ENCODE results near the gene MIPEP.

The MIPEP gene

DNA sequence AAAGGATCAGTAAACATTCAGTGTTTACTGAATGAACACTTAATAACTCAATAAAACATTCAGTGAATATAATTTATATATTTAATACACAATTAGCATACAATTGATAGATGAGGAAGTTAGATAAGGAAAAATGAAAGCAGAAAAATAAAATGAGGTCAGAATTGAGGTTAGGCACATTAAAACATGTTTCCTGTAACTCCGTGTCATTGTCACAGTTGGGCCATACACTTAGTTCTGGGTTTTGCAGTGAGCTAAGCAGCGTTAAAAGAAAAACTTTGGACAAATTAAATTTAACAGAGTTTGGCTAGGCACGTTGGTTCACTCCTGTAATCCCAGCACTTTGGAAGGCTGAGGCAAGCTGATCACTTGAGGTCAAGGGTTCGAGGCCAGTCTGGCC is 71.4 kb downstream of the MIPEP start:
- H3K4me3 ChIP-seq (ENCODE audit: low read depth in 1 of 5, low read length in 5 of 5), result no peak overlapping the region
- no peaks in the 10 kb centered on the region for H3K27me3 ChIP-seq (ENCODE audit: control insufficient read depth in 5 of 5, insufficient read depth in 4 of 5, low read length in 5 of 5)
- peaks cover 0 to 15% (median 3%) of the 10 kb centered on the region in 5 donors for H3K36me3 ChIP-seq (ENCODE audit: control insufficient read depth in 5 of 5, insufficient read depth in 5 of 5, low read length in 5 of 5)
- no peak overlapping the region for H3K9ac ChIP-seq (ENCODE audit: low read length in 5 of 5)
- H3K27ac ChIP-seq (ENCODE audit: low read depth, low read length), result no peak overlapping the region
- H3K4me1 ChIP-seq (ENCODE audit: control insufficient read depth in 5 of 5, insufficient read depth in 5 of 5, low read length in 5 of 5), result peaks cover 0 to 4% (median 0%) of the 10 kb centered on the region in 5 donors
- no peaks in the 10 kb centered on the region for H3K9me3 ChIP-seq (ENCODE audit: control insufficient read depth in 5 of 5, low read length in 5 of 5)

GRCh38 chr13:23817136-23817535 is 72.1 kb downstream of the MIPEP start:
- Histone ChIP-seq H3K9me3 (ENCODE audit: control insufficient read depth in 5 of 5, low read length in 5 of 5) (no peaks in the 10 kb centered on the region), H3K27ac (ENCODE audit: low read depth, low read length) (no peak overlapping the region), H3K4me3 (ENCODE audit: low read depth in 1 of 5, low read length in 5 of 5) (no peak overlapping the region), H3K4me1 (ENCODE audit: control insufficient read depth in 5 of 5, insufficient read depth in 5 of 5, low read length in 5 of 5) (no peaks in the 10 kb centered on the region), H3K36me3 (ENCODE audit: control insufficient read depth in 5 of 5, insufficient read depth in 5 of 5, low read length in 5 of 5) (peaks cover 0 to 15% (median 3%) of the 10 kb centered on the region in 5 donors), H3K27me3 (ENCODE audit: control insufficient read depth in 5 of 5, insufficient read depth in 4 of 5, low read length in 5 of 5) (no peaks in the 10 kb centered on the region), H3K9ac (ENCODE audit: low read length in 5 of 5) (no peak overlapping the region)

DNA sequence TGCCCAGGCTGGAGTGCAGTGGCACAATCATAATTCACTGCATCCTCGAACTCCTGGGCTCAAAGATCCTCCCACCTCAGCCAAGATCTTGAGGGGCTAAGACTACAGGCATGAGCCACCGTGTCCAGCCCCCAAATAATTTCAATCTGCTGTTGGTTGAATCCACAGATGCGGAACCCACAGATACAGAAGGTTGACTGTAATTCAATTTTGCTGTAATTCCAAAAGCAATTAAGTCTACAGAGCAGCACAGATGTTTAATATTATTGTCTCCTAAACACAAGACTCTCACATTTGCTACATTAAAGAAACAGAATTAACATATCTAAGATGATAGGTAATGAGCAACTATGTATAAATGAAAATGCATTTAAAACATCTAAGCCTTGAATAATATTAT is 75.6 kb downstream of the MIPEP start:
- Histone ChIP-seq H3K4me3 (ENCODE audit: low read depth in 1 of 5, low read length in 5 of 5) (no peak overlapping the region), H3K9me3 (ENCODE audit: control insufficient read depth in 5 of 5, low read length in 5 of 5) (no peaks in the 10 kb centered on the region), H3K9ac (ENCODE audit: low read length in 5 of 5) (no peak overlapping the region), H3K27me3 (ENCODE audit: control insufficient read depth in 5 of 5, insufficient read depth in 4 of 5, low read length in 5 of 5) (no peaks in the 10 kb centered on the region), H3K27ac (ENCODE audit: low read depth, low read length) (no peak overlapping the region), H3K36me3 (ENCODE audit: control insufficient read depth in 5 of 5, insufficient read depth in 5 of 5, low read length in 5 of 5) (peaks cover 0 to 7% (median 2%) of the 10 kb centered on the region in 5 donors), H3K4me1 (ENCODE audit: control insufficient read depth in 5 of 5, insufficient read depth in 5 of 5, low read length in 5 of 5) (no peaks in the 10 kb centered on the region)

GRCh38 chr13:23811366-23812062 is 77.7 kb downstream of the MIPEP start:
- Histone ChIP-seq H3K9ac (ENCODE audit: low read length in 5 of 5) (no peak overlapping the region), H3K36me3 (ENCODE audit: control insufficient read depth in 5 of 5, insufficient read depth in 5 of 5, low read length in 5 of 5) (peaks cover 0 to 3% (median 0%) of the 10 kb centered on the region in 5 donors), H3K4me1 (ENCODE audit: control insufficient read depth in 5 of 5, insufficient read depth in 5 of 5, low read length in 5 of 5) (no peaks in the 10 kb centered on the region), H3K27me3 (ENCODE audit: control insufficient read depth in 5 of 5, insufficient read depth in 4 of 5, low read length in 5 of 5) (no peaks in the 10 kb centered on the region), H3K4me3 (ENCODE audit: low read depth in 1 of 5, low read length in 5 of 5) (no peak overlapping the region), H3K27ac (ENCODE audit: low read depth, low read length) (no peak overlapping the region), H3K9me3 (ENCODE audit: control insufficient read depth in 5 of 5, low read length in 5 of 5) (no peaks in the 10 kb centered on the region)

DNA sequence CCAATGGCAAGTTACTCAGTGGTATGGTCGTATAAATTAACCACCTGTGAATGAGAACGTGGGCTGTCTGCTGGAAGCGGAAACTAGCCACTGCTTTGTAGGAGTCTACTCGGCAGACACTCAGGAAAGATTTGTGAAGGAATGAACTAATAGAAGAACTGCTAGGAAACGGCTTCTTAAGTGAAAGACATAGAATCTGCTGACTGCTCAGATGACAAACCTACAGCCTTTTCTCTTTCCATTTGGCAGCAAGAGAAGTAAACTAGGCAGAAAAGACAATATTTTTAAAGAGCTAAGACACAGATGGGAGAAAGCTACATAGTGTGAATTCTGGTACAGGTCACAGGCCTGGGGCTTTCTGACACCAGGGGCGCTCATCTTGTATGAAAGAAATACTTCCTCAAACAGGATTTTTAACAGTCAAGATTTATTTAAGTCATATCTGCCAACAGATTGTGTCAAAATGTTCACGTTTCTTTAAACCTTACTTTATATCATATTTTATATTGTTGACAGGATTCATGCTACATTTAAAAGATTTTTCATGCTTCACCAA is 78.4 kb downstream of the MIPEP start:
- Histone ChIP-seq H3K4me1 (ENCODE audit: control insufficient read depth in 5 of 5, insufficient read depth in 5 of 5, low read length in 5 of 5) (no peaks in the 10 kb centered on the region), H3K27ac (ENCODE audit: low read depth, low read length) (no peak overlapping the region), H3K27me3 (ENCODE audit: control insufficient read depth in 5 of 5, insufficient read depth in 4 of 5, low read length in 5 of 5) (no peaks in the 10 kb centered on the region), H3K36me3 (ENCODE audit: control insufficient read depth in 5 of 5, insufficient read depth in 5 of 5, low read length in 5 of 5) (peaks cover 0 to 5% (median 3%) of the 10 kb centered on the region in 5 donors), H3K9ac (ENCODE audit: low read length in 5 of 5) (no peak overlapping the region), H3K9me3 (ENCODE audit: control insufficient read depth in 5 of 5, low read length in 5 of 5) (no peaks in the 10 kb centered on the region), H3K4me3 (ENCODE audit: low read depth in 1 of 5, low read length in 5 of 5) (no peak overlapping the region)

- Histone ChIP-seq H3K27ac (ENCODE audit: low read depth, low read length) (no peak overlapping the region), H3K4me1 (ENCODE audit: control insufficient read depth in 5 of 5, insufficient read depth in 5 of 5, low read length in 5 of 5) (no peaks in the 10 kb centered on the region), H3K27me3 (ENCODE audit: control insufficient read depth in 5 of 5, insufficient read depth in 4 of 5, low read length in 5 of 5) (no peaks in the 10 kb centered on the region), H3K9me3 (ENCODE audit: control insufficient read depth in 5 of 5, low read length in 5 of 5) (no peaks in the 10 kb centered on the region), H3K4me3 (ENCODE audit: low read depth in 1 of 5, low read length in 5 of 5) (no peak overlapping the region), H3K36me3 (ENCODE audit: control insufficient read depth in 5 of 5, insufficient read depth in 5 of 5, low read length in 5 of 5) (peaks cover 0 to 21% (median 9%) of the 10 kb centered on the region in 5 donors), H3K9ac (ENCODE audit: low read length in 5 of 5) (no peak overlapping the region)
Measured at GRCh38 chr13:23808803-23809202, 80.4 kb downstream of the MIPEP start.

DNA sequence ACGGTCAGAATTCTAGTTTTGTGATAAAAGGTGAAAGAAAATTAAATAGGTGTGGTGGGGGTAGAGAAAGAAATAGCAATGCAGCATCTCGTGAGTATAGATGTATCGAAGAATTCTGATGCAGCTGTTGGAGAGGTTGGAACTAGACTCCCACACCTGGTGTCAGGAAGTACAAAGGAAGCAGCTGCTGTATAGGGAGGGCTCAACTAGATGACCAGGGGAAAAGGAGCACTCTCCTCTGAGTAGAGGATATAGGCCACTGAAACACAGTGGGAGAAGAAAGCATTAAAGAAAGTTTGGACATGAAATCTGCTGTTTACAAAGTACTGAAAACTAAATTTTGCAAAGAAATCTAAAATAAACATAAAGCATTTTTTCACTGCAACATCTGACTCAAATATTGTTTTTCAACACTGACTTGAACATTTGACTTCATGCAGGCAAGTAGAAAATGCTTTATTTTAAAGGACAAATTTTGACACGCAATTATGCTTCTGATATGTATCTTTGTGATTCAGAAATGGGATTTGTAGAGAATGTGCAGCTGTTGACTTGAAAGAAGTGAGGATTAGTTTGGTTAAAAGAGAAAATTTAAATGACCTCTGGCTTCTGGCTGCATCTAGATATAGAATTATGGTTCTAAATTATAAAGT is 82.2 kb downstream of the MIPEP start:
- Histone ChIP-seq H3K27ac (ENCODE audit: low read depth, low read length) (no peak overlapping the region), H3K4me1 (ENCODE audit: control insufficient read depth in 5 of 5, insufficient read depth in 5 of 5, low read length in 5 of 5) (no peaks in the 10 kb centered on the region), H3K27me3 (ENCODE audit: control insufficient read depth in 5 of 5, insufficient read depth in 4 of 5, low read length in 5 of 5) (no peaks in the 10 kb centered on the region), H3K36me3 (ENCODE audit: control insufficient read depth in 5 of 5, insufficient read depth in 5 of 5, low read length in 5 of 5) (peaks cover 0 to 26% (median 9%) of the 10 kb centered on the region in 5 donors), H3K9me3 (ENCODE audit: control insufficient read depth in 5 of 5, low read length in 5 of 5) (no peaks in the 10 kb centered on the region), H3K4me3 (ENCODE audit: low read depth in 1 of 5, low read length in 5 of 5) (no peak overlapping the region), H3K9ac (ENCODE audit: low read length in 5 of 5) (no peak overlapping the region)

DNA sequence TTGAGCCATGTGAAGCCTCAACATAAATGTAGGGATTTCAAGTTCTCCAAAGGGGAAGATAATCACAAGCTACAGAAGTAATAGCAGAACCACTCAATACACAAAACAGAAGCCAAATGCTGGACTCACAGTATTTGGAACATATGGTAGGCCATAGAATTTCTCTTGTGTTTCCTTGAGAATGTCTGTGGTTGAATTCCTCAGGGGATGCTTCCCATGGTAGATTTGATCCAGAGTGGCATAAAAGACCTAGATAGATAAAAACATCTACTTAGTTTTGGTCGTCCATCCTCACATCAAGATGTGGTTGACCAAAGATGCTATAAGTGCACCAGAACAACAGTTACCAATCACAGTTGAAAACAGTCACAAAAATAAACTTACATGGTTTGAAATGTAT is 83.4 kb downstream of the MIPEP start:
- H3K27ac ChIP-seq (ENCODE audit: low read depth, low read length), result no peak overlapping the region
- no peaks in the 10 kb centered on the region for H3K9me3 ChIP-seq (ENCODE audit: control insufficient read depth in 5 of 5, low read length in 5 of 5)
- H3K4me3 ChIP-seq (ENCODE audit: low read depth in 1 of 5, low read length in 5 of 5), result no peak overlapping the region
- H3K4me1 ChIP-seq (ENCODE audit: control insufficient read depth in 5 of 5, insufficient read depth in 5 of 5, low read length in 5 of 5), result no peaks in the 10 kb centered on the region
- peaks cover 0 to 26% (median 9%) of the 10 kb centered on the region in 5 donors for H3K36me3 ChIP-seq (ENCODE audit: control insufficient read depth in 5 of 5, insufficient read depth in 5 of 5, low read length in 5 of 5)
- H3K27me3 ChIP-seq (ENCODE audit: control insufficient read depth in 5 of 5, insufficient read depth in 4 of 5, low read length in 5 of 5), result no peaks in the 10 kb centered on the region
- H3K9ac ChIP-seq (ENCODE audit: low read length in 5 of 5), result no peak overlapping the region

GRCh38 chr13:23805122-23805521 is 84.1 kb downstream of the MIPEP start:
- Histone ChIP-seq H3K36me3 (ENCODE audit: control insufficient read depth in 5 of 5, insufficient read depth in 5 of 5, low read length in 5 of 5) (peaks cover 0 to 26% (median 9%) of the 10 kb centered on the region in 5 donors), H3K27me3 (ENCODE audit: control insufficient read depth in 5 of 5, insufficient read depth in 4 of 5, low read length in 5 of 5) (no peaks in the 10 kb centered on the region), H3K4me3 (ENCODE audit: low read depth in 1 of 5, low read length in 5 of 5) (no peak overlapping the region), H3K9ac (ENCODE audit: low read length in 5 of 5) (no peak overlapping the region), H3K9me3 (ENCODE audit: control insufficient read depth in 5 of 5, low read length in 5 of 5) (no peaks in the 10 kb centered on the region), H3K4me1 (ENCODE audit: control insufficient read depth in 5 of 5, insufficient read depth in 5 of 5, low read length in 5 of 5) (no peaks in the 10 kb centered on the region), H3K27ac (ENCODE audit: low read depth, low read length) (no peak overlapping the region)

GRCh38 chr13:23804166-23804565 is 85.0 kb downstream of the MIPEP start:
- H3K9me3 ChIP-seq (ENCODE audit: control insufficient read depth in 5 of 5, low read length in 5 of 5), result no peaks in the 10 kb centered on the region
- H3K9ac ChIP-seq (ENCODE audit: low read length in 5 of 5), result no peak overlapping the region
- no peak overlapping the region for H3K27ac ChIP-seq (ENCODE audit: low read depth, low read length)
- no peaks in the 10 kb centered on the region for H3K4me1 ChIP-seq (ENCODE audit: control insufficient read depth in 5 of 5, insufficient read depth in 5 of 5, low read length in 5 of 5)
- no peaks in the 10 kb centered on the region for H3K27me3 ChIP-seq (ENCODE audit: control insufficient read depth in 5 of 5, insufficient read depth in 4 of 5, low read length in 5 of 5)
- H3K36me3 ChIP-seq (ENCODE audit: control insufficient read depth in 5 of 5, insufficient read depth in 5 of 5, low read length in 5 of 5), result peaks cover 0 to 26% (median 9%) of the 10 kb centered on the region in 5 donors
- no peak overlapping the region for H3K4me3 ChIP-seq (ENCODE audit: low read depth in 1 of 5, low read length in 5 of 5)

Measured in subcutaneous abdominal adipose tissue (tissue), 5 donors.